H1 (cell line): ENCODE results near the gene MAP3K14. TPM values are rescaled to one million over a fixed set of nuclear protein-coding genes. Genes with fewer than 3 reads are reported as not detected.

ENCODE experiments used
- CTBP2 ChIP-seq: IDR thresholded peaks from 2 replicates; pipeline ENCODE4 v1.7.0; 2011; ENCODE audit warnings: borderline replicate concordance, mild to moderate bottlenecking, moderate library complexity, mixed read lengths, low read length; ENCODE audit not compliant: insufficient read depth, insufficient read length
- HDAC2 ChIP-seq, 2 experiments: fragments of 300-600 bp in 1 of 2; sonication (generic) in 1 of 2; IDR thresholded peaks; 2 replicates each; pipeline ENCODE4 v1.6.1; 2011 to 2012; ENCODE audit warnings: low read depth in 2 of 2, low read length in 2 of 2, mild to moderate bottlenecking in 2 of 2, moderate library complexity in 2 of 2, borderline replicate concordance in 1 of 2, inconsistent platforms in 1 of 2
- SAP30 ChIP-seq: fragments of 300-600 bp; sonication (generic); IDR thresholded peaks from 2 replicates; pipeline ENCODE4 v1.7.1; 2012; ENCODE audit warnings: low read length, moderate library complexity, mild to moderate bottlenecking, inconsistent platforms; ENCODE audit not compliant: insufficient read depth, insufficient replicate concordance
- SP2 ChIP-seq: IDR thresholded peaks from 2 replicates; pipeline ENCODE4 v1.6.1; 2012; ENCODE audit warnings: mild to moderate bottlenecking, low read length, inconsistent platforms
- polyA plus RNA-seq, 7 experiments: library from polyadenylated mRNA; depleted of rRNA in 3 of 7; stranded (reverse) in 5 of 7; unstranded in 2 of 7; fragments of >200 nt in 5 of 7; fragments of 200-250 nt in 2 of 7; gene quantifications; 1 replicate in 5 of 7; 2 replicates in 1 of 7; 4 replicates in 1 of 7; pipeline versions ENCODE4 v1.2.1 to v1.2.3, GENCODE V29; 2011 to 2013; ENCODE audit warnings: missing spikeins in 2 of 7, mixed read lengths in 2 of 7
- total RNA-seq: library from RNA; stranded (reverse); fragmentation: NEBNext Ultra II Directional; extraction: Animal tissue kit (Norgen Biotek cat#: 25700); gene quantifications from 2 replicates; pipeline ENCODE4 v1.2.1, GENCODE V29; 2021

The MAP3K14 gene
- total and polyA plus RNA-seq, 2 of the 8 experiments (the other 6 are each of a cell fraction or from before 2014, with no cell fraction given): 5.2 to 6.1 TPM

GRCh38 chr17:45230787-45231480, 85.9 kb downstream of the MAP3K14 start (continued):
- no peak for TF ChIP-seq HDAC2 (IDR thresholded peaks at IDR 0.05; ENCODE audit: borderline replicate concordance in 1 of 2, low read depth in 2 of 2, low read length in 2 of 2)
- TF ChIP-seq CTBP2: no peak
- no peak for TF ChIP-seq SP2
- no peak for TF ChIP-seq SAP30
